Measurements from ENCODE around the gene A2ML1. TPM values are rescaled to one million over a fixed set of nuclear protein-coding genes. Genes with fewer than 3 reads are reported as not detected.

A2ML1 gene
- total RNA-seq, 1 donor from 2014 or later, result 0.43 TPM

GRCh38 chr12:8866429-8866828 lies 44.0 kb downstream of the A2ML1 start:
- Histone ChIP-seq H3K9ac (no peak overlapping the region), H3K27me3 (no peaks in the 10 kb centered on the region), H2AFZ (replicated peaks) (no peak overlapping the region), H3K27ac (no peak overlapping the region), H3K9me3 (ENCODE audit: low read depth) (no peaks in the 10 kb centered on the region), H3K4me1 (no peaks in the 10 kb centered on the region), H3K36me3 (no peaks in the 10 kb centered on the region), H3K4me3 (no peak overlapping the region), H3K4me2 (no peak overlapping the region), H4K20me1 (ENCODE audit: low read depth) (no peaks in the 10 kb centered on the region), H3F3A (ENCODE audit: low read depth) (no peaks in the 10 kb centered on the region), H3K79me2 (ENCODE audit: low read depth) (no peaks in the 10 kb centered on the region)
- no peak overlapping the region for H3K4me3 Mint-ChIP-seq
- no peak overlapping the region for H3K27ac Mint-ChIP-seq
- no peaks in the 10 kb centered on the region for H3K9me3 Mint-ChIP-seq
- TF ChIP-seq EZH2phosphoT487 (IDR thresholded peaks at IDR 0.05) (no peak), CTCF (IDR thresholded peaks at IDR 0.05) (no peak)
- H3K4me1 Mint-ChIP-seq, result no peaks in the 10 kb centered on the region
- no peak for DNase-seq (ENCODE audit: low spot score)
- H3K36me3 Mint-ChIP-seq, result no peaks in the 10 kb centered on the region
- peaks cover 3% of the 10 kb centered on the region for H3K27me3 Mint-ChIP-seq (ENCODE audit: insufficient read depth, low read depth)

- H2AFZ ChIP-seq (replicated peaks), result no peak overlapping the region
- H3K4me1 Mint-ChIP-seq, result no peaks in the 10 kb centered on the region
- no peak overlapping the region for H3K4me2 ChIP-seq
- no peaks in the 10 kb centered on the region for H3K9me3 Mint-ChIP-seq
- no peak for TF ChIP-seq EZH2 (IDR thresholded peaks at IDR 0.05)
- no peaks in the 10 kb centered on the region for H3K36me3 ChIP-seq
- H3K4me3 ChIP-seq, result no peak overlapping the region
- no peaks in the 10 kb centered on the region for H3K9me3 ChIP-seq (ENCODE audit: low read depth)
- no peak overlapping the region for H3K4me3 Mint-ChIP-seq
- H3F3A ChIP-seq (ENCODE audit: low read depth), result no peaks in the 10 kb centered on the region
- DNase-seq (ENCODE audit: low spot score), result no peak
- no peaks in the 10 kb centered on the region for H3K4me1 ChIP-seq
- H3K9ac ChIP-seq, result no peak overlapping the region
- H3K79me2 ChIP-seq (ENCODE audit: low read depth), result no peaks in the 10 kb centered on the region
- H3K27me3 Mint-ChIP-seq (ENCODE audit: insufficient read depth, low read depth), result peaks cover 2% of the 10 kb centered on the region
- no peak overlapping the region for H3K27ac Mint-ChIP-seq
- no peaks in the 10 kb centered on the region for H3K36me3 Mint-ChIP-seq
- H3K27ac ChIP-seq, result no peak overlapping the region
- no peaks in the 10 kb centered on the region for H3K27me3 ChIP-seq
- H4K20me1 ChIP-seq (ENCODE audit: low read depth), result no peaks in the 10 kb centered on the region
Measured at GRCh38 chr12:8867009-8867408, 44.6 kb downstream of the A2ML1 start.

- H3K79me2 ChIP-seq (ENCODE audit: low read depth), result no peaks in the 10 kb centered on the region
- H3K36me3 ChIP-seq, result no peaks in the 10 kb centered on the region
- Mint-ChIP-seq H3K36me3 (no peaks in the 10 kb centered on the region), H3K9me3 (no peaks in the 10 kb centered on the region), H3K4me3 (no peak overlapping the region), H3K27me3 (ENCODE audit: insufficient read depth, low read depth) (peaks cover 2% of the 10 kb centered on the region), H3K27ac (no peak overlapping the region), H3K4me1 (no peaks in the 10 kb centered on the region)
- DNase-seq (ENCODE audit: low spot score), result no peak
- TF ChIP-seq EZH2phosphoT487 (IDR thresholded peaks at IDR 0.05), result no peak
- TF ChIP-seq CTCF (IDR thresholded peaks at IDR 0.05), result no peak
- TF ChIP-seq EZH2 (IDR thresholded peaks at IDR 0.05), result no peak
- H3K9me3 ChIP-seq (ENCODE audit: low read depth), result no peaks in the 10 kb centered on the region
- H3K9ac ChIP-seq, result no peak overlapping the region
- no peaks in the 10 kb centered on the region for H3K4me1 ChIP-seq
- no peak overlapping the region for H3K4me3 ChIP-seq
- H3K4me2 ChIP-seq, result no peak overlapping the region
- H2AFZ ChIP-seq (replicated peaks), result no peak overlapping the region
- no peaks in the 10 kb centered on the region for H3F3A ChIP-seq (ENCODE audit: low read depth)
- H3K27me3 ChIP-seq, result no peaks in the 10 kb centered on the region
- no peaks in the 10 kb centered on the region for H4K20me1 ChIP-seq (ENCODE audit: low read depth)
- no peak overlapping the region for H3K27ac ChIP-seq
Measured at GRCh38 chr12:8867786-8868185, 45.4 kb downstream of the A2ML1 start.

GRCh38 chr12:8870586-8870985 lies 48.2 kb downstream of the A2ML1 start:
- no peaks in the 10 kb centered on the region for H3K79me2 ChIP-seq (ENCODE audit: low read depth)
- no peaks in the 10 kb centered on the region for H3K36me3 Mint-ChIP-seq
- H3F3A ChIP-seq (ENCODE audit: low read depth), result no peaks in the 10 kb centered on the region
- H3K9me3 ChIP-seq (ENCODE audit: low read depth), result no peaks in the 10 kb centered on the region
- peaks cover 2% of the 10 kb centered on the region for H3K27me3 Mint-ChIP-seq (ENCODE audit: insufficient read depth, low read depth)
- no peak for DNase-seq (ENCODE audit: low spot score)
- no peaks in the 10 kb centered on the region for H3K4me1 Mint-ChIP-seq
- no peaks in the 10 kb centered on the region for H3K27me3 ChIP-seq
- H3K4me1 ChIP-seq, result no peaks in the 10 kb centered on the region
- no peak overlapping the region for H3K4me2 ChIP-seq
- H3K9ac ChIP-seq, result no peak overlapping the region
- no peak overlapping the region for H3K4me3 Mint-ChIP-seq
- H3K4me3 ChIP-seq, result no peak overlapping the region
- H4K20me1 ChIP-seq (ENCODE audit: low read depth), result no peaks in the 10 kb centered on the region
- TF ChIP-seq EZH2 (IDR thresholded peaks at IDR 0.05), result no peak
- TF ChIP-seq EZH2phosphoT487 (IDR thresholded peaks at IDR 0.05), result no peak
- no peak for TF ChIP-seq CTCF (IDR thresholded peaks at IDR 0.05)
- no peaks in the 10 kb centered on the region for H3K36me3 ChIP-seq
- H3K27ac ChIP-seq, result no peak overlapping the region
- H3K9me3 Mint-ChIP-seq, result no peaks in the 10 kb centered on the region
- H3K27ac Mint-ChIP-seq, result no peak overlapping the region
- no peak overlapping the region for H2AFZ ChIP-seq (replicated peaks)

Data from neural progenitor cell (in vitro differentiated cells).